ENCODE data around the gene FAM171A1.
"Not testable (repeated sequence)": the region's sequence is repeated elsewhere in the genome, so short reads cannot be mapped to it uniquely, and the experiment has no call there.

FAM171A1 gene

GRCh38 chr10:15295537-15296325 lies 75.4 kb downstream of the FAM171A1 start:
- H3K27me3 ChIP-seq (ENCODE audit: insufficient read depth, low read length) = no peaks in the 10 kb centered on the region
- H3K27ac ChIP-seq (ENCODE audit: low read length) = no peak overlapping the region
- no peaks in the 10 kb centered on the region; the same call in 1 of the 2 replicates for H3K4me1 ChIP-seq (ENCODE audit: insufficient read depth, low read length)
- no peaks in the 10 kb centered on the region for H3K36me3 ChIP-seq (ENCODE audit: insufficient read depth, low read depth, low read length)
- H3K9me3 ChIP-seq (ENCODE audit: insufficient read depth, low read depth, low read length) = no peaks in the 10 kb centered on the region
- no peak overlapping the region for H3K4me3 ChIP-seq (ENCODE audit: low read length)
- no peak overlapping the region for H3K9ac ChIP-seq (ENCODE audit: low read depth, low read length)

DNA sequence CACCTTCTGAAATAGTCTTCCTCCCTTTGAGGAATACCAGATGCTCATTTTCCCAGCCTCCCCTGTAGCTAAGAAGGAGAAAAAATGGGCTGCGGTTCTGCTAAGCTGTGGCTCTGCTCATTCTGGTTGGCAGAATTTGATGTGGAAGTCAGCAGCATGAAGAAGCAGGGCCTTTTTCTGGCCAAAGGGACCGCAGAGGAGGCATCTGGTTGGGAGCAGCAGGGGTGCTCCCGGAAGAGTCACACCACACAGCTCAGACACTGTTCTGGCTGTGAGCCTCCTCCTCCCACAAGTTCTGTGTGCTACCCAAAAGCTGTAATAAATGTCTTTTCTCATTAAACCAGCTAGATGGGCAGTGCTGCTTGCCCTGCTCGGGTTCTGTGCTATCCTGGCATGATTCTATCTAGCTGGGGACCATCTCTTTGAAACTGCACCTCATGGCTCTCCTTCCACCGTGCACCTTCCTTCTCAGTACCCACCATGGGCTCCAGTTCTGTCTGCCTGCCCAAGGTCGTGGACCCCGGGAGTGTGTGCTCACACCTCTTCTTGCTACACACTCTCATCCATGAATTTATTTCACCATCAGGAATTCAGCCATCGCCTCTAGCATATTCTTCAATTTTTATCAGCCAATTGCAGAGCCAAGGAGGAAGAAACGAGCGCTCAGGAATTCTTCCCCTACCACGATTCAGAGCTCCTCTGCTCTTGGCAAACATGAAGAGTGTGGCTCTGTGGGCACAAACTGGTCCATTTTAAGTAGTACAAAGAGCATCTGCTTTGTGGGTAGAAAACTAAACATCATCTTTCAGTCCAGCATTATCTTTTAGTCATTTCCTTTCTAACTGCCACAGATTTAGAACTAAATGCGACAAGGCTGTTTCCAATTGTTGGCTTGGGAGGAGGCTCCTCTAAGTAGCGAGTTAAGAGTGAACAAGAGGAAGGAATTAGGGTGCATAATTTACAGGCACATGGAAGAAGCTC lies 76.9 kb downstream of the FAM171A1 start:
- no peak overlapping the region for H3K4me3 ChIP-seq (ENCODE audit: low read length)
- H3K4me1 ChIP-seq (ENCODE audit: insufficient read depth, low read length) = no peaks in the 10 kb centered on the region; the same call in 1 of the 2 replicates
- no peak overlapping the region for H3K9ac ChIP-seq (ENCODE audit: low read depth, low read length)
- H3K9me3 ChIP-seq (ENCODE audit: insufficient read depth, low read depth, low read length) = no peaks in the 10 kb centered on the region
- H3K36me3 ChIP-seq (ENCODE audit: insufficient read depth, low read depth, low read length) = no peaks in the 10 kb centered on the region
- no peaks in the 10 kb centered on the region for H3K27me3 ChIP-seq (ENCODE audit: insufficient read depth, low read length)
- no peak overlapping the region for H3K27ac ChIP-seq (ENCODE audit: low read length)

- Histone ChIP-seq H3K9me3 (ENCODE audit: insufficient read depth, low read depth, low read length) (no peaks in the 10 kb centered on the region), H3K4me1 (ENCODE audit: insufficient read depth, low read length) (no peaks in the 10 kb centered on the region; the same call in 1 of the 2 replicates), H3K27ac (ENCODE audit: low read length) (no peak overlapping the region), H3K36me3 (ENCODE audit: insufficient read depth, low read depth, low read length) (no peaks in the 10 kb centered on the region), H3K9ac (ENCODE audit: low read depth, low read length) (no peak overlapping the region), H3K27me3 (ENCODE audit: insufficient read depth, low read length) (no peaks in the 10 kb centered on the region), H3K4me3 (ENCODE audit: low read length) (no peak overlapping the region)
These were observed 80.4 kb downstream of the FAM171A1 start for GRCh38 chr10:15290671-15291070.

GRCh38 chr10:15290150-15290549 lies 80.9 kb downstream of the FAM171A1 start:
- H3K9me3 ChIP-seq (ENCODE audit: insufficient read depth, low read depth, low read length) = no peaks in the 10 kb centered on the region
- no peak overlapping the region for H3K9ac ChIP-seq (ENCODE audit: low read depth, low read length)
- H3K36me3 ChIP-seq (ENCODE audit: insufficient read depth, low read depth, low read length) = no peaks in the 10 kb centered on the region
- no peaks in the 10 kb centered on the region for H3K27me3 ChIP-seq (ENCODE audit: insufficient read depth, low read length)
- H3K27ac ChIP-seq (ENCODE audit: low read length) = no peak overlapping the region
- no peaks in the 10 kb centered on the region for H3K4me1 ChIP-seq (ENCODE audit: insufficient read depth, low read length)
- no peak overlapping the region for H3K4me3 ChIP-seq (ENCODE audit: low read length)

- Histone ChIP-seq H3K9ac (ENCODE audit: low read depth, low read length) (no peak overlapping the region), H3K27ac (ENCODE audit: low read length) (no peak overlapping the region), H3K4me1 (ENCODE audit: insufficient read depth, low read length) (no peaks in the 10 kb centered on the region), H3K9me3 (ENCODE audit: insufficient read depth, low read depth, low read length) (no peaks in the 10 kb centered on the region), H3K4me3 (ENCODE audit: low read length) (no peak overlapping the region), H3K27me3 (ENCODE audit: insufficient read depth, low read length) (no peaks in the 10 kb centered on the region), H3K36me3 (ENCODE audit: insufficient read depth, low read depth, low read length) (peaks cover 22% of the 10 kb centered on the region; the same call in 1 of the 2 replicates)
These were observed 90.1 kb downstream of the FAM171A1 start for GRCh38 chr10:15280974-15281373.

DNA sequence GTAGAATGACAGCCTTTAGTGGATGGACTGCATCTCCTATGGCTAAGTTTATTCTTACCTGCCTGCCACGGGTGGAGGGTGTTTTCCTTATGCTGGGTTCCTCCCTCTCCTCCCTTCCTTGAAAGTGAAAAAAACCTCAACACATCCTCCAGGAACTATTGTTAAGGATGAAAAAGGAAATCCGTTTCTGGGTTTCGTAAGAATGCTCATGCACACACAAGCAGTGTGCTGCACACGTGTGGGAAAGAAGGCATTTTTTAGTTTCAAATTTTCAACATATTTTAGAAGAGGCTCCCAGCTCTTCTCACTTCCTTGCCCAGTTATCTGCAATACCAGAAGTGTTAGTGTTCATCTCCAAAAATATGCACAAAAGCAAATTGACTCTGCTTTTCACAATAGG lies 90.6 kb downstream of the FAM171A1 start:
- Histone ChIP-seq H3K9me3 (ENCODE audit: insufficient read depth, low read depth, low read length) (no peaks in the 10 kb centered on the region), H3K4me3 (ENCODE audit: low read length) (no peak overlapping the region), H3K27me3 (ENCODE audit: insufficient read depth, low read length) (no peaks in the 10 kb centered on the region), H3K4me1 (ENCODE audit: insufficient read depth, low read length) (no peaks in the 10 kb centered on the region), H3K9ac (ENCODE audit: low read depth, low read length) (no peak overlapping the region), H3K27ac (ENCODE audit: low read length) (no peak overlapping the region), H3K36me3 (ENCODE audit: insufficient read depth, low read depth, low read length) (peaks cover 22% of the 10 kb centered on the region; the same call in 1 of the 2 replicates)

DNA sequence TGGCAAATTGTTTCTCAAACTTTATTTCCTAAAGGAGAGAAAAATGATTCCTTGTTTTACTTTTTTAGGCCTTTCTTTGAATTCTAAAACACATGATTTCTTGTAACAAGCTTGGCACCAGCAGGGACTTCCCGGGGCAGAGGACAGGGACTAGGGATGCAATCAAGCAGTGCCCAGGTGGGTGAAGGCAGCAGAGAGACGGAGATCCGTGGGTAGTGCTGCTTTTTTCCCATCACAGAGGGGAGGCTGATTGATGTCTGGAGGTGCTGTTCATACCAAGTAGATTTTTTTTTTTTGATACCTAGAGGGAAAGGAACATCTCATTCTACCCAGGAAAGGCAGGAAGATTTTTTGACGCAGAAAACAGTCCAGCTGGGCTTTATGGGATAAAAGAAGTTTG lies 91.9 kb downstream of the FAM171A1 start:
- H3K36me3 ChIP-seq (ENCODE audit: insufficient read depth, low read depth, low read length) = peaks cover 22% of the 10 kb centered on the region; the same call in 1 of the 2 replicates

DNA sequence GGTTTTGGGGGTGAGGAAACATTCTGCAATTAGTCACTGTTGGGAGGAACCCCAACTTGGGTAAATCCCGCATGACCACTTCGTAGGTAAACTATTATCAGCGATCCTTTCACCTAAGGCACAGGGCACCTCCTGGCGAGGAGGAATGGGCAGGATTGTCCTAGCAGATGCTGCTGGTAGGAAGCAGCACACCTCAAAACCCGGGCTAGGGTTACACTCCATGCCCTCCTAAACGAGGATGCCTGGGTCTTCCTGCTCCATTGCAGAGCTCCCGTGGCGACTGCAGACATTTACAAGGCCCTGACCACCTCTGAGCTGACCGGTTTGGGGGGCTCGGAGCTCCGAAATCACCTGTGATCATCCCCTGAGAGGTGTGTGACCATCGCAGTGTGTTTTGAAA lies 92.3 kb downstream of the FAM171A1 start:
- no peaks in the 10 kb centered on the region for H3K4me1 ChIP-seq (ENCODE audit: insufficient read depth, low read length)
- no peaks in the 10 kb centered on the region for H3K27me3 ChIP-seq (ENCODE audit: insufficient read depth, low read length)
- no peaks in the 10 kb centered on the region for H3K9me3 ChIP-seq (ENCODE audit: insufficient read depth, low read depth, low read length)
- H3K27ac ChIP-seq (ENCODE audit: low read length) = no peak overlapping the region
- H3K9ac ChIP-seq (ENCODE audit: low read depth, low read length) = no peak overlapping the region
- H3K36me3 ChIP-seq (ENCODE audit: insufficient read depth, low read depth, low read length) = peaks cover 21% of the 10 kb centered on the region; the same call in 1 of the 2 replicates
- H3K4me3 ChIP-seq (ENCODE audit: low read length) = no peak overlapping the region

More for the DNA sequence above, 91.9 kb downstream of the FAM171A1 start:
- Histone ChIP-seq H3K4me1 (ENCODE audit: insufficient read depth, low read length) (no peaks in the 10 kb centered on the region), H3K27me3 (ENCODE audit: insufficient read depth, low read length) (no peaks in the 10 kb centered on the region), H3K9ac (ENCODE audit: low read depth, low read length) (no peak overlapping the region), H3K4me3 (ENCODE audit: low read length) (no peak overlapping the region), H3K27ac (ENCODE audit: low read length) (no peak overlapping the region), H3K9me3 (ENCODE audit: insufficient read depth, low read depth, low read length) (no peaks in the 10 kb centered on the region)

- peaks cover 10% of the 10 kb centered on the region; the same call in 1 of the 2 replicates for H3K36me3 ChIP-seq (ENCODE audit: insufficient read depth, low read depth, low read length)
- H3K9me3 ChIP-seq (ENCODE audit: insufficient read depth, low read depth, low read length); H3K9ac ChIP-seq (ENCODE audit: low read depth, low read length); H3K4me3 ChIP-seq (ENCODE audit: low read length); H3K27me3 ChIP-seq (ENCODE audit: insufficient read depth, low read length); H3K27ac ChIP-seq (ENCODE audit: low read length); H3K4me1 ChIP-seq (ENCODE audit: insufficient read depth, low read length): not testable (repeated sequence)
These were observed 95.0 kb downstream of the FAM171A1 start for GRCh38 chr10:15276039-15276438.

DNA sequence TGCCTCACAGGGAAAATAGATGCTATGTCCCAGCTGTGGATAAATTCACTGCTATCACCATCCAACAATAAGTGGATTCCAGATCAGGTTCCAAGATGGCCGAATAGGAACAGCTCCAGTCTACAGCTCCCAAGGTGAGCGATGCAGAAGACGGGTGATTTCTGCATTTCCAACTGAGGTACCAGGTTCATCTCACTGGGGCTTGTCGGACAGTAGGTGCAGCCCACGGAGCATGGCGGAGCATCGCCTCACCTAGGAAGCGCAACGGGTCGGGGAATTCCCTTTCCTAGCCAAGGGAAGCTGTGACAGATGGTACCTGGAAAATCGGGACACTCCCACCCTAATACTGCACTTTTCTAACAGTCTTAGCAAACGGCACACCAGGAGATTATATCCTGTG lies 101.3 kb downstream of the FAM171A1 start:
- H3K27me3 ChIP-seq (ENCODE audit: insufficient read depth, low read length); H3K4me3 ChIP-seq (ENCODE audit: low read length); H3K27ac ChIP-seq (ENCODE audit: low read length); H3K9me3 ChIP-seq (ENCODE audit: insufficient read depth, low read depth, low read length); H3K36me3 ChIP-seq (ENCODE audit: insufficient read depth, low read depth, low read length); H3K9ac ChIP-seq (ENCODE audit: low read depth, low read length); H3K4me1 ChIP-seq (ENCODE audit: insufficient read depth, low read length): not testable (repeated sequence)

- no peak overlapping the region for H3K27ac ChIP-seq (ENCODE audit: low read length)
- H3K4me3 ChIP-seq (ENCODE audit: low read length) = no peak overlapping the region
- peaks cover 8% of the 10 kb centered on the region for H3K36me3 ChIP-seq (ENCODE audit: insufficient read depth, low read depth, low read length)
- no peak overlapping the region for H3K9ac ChIP-seq (ENCODE audit: low read depth, low read length)
- no peaks in the 10 kb centered on the region for H3K4me1 ChIP-seq (ENCODE audit: insufficient read depth, low read length)
- H3K27me3 ChIP-seq (ENCODE audit: insufficient read depth, low read length) = no peaks in the 10 kb centered on the region
- H3K9me3 ChIP-seq (ENCODE audit: insufficient read depth, low read depth, low read length) = peaks cover 9% of the 10 kb centered on the region
These were observed 103.6 kb downstream of the FAM171A1 start for GRCh38 chr10:15267496-15267895.

All from iPS-20b (cell line).